CD4-positive, alpha-beta T cell treated with Interleukin-21 for 1 hour (primary cell): Measurements from ENCODE around the gene MRPL21.
A peak's percentile ranks its signal among the peaks of the same experiment; 100 is the strongest.

Source experiments
- DNase-seq: peaks from one replicate; pipeline ENCODE4 v3.0.0-alpha.2; 2020

The MRPL21 gene

DNA sequence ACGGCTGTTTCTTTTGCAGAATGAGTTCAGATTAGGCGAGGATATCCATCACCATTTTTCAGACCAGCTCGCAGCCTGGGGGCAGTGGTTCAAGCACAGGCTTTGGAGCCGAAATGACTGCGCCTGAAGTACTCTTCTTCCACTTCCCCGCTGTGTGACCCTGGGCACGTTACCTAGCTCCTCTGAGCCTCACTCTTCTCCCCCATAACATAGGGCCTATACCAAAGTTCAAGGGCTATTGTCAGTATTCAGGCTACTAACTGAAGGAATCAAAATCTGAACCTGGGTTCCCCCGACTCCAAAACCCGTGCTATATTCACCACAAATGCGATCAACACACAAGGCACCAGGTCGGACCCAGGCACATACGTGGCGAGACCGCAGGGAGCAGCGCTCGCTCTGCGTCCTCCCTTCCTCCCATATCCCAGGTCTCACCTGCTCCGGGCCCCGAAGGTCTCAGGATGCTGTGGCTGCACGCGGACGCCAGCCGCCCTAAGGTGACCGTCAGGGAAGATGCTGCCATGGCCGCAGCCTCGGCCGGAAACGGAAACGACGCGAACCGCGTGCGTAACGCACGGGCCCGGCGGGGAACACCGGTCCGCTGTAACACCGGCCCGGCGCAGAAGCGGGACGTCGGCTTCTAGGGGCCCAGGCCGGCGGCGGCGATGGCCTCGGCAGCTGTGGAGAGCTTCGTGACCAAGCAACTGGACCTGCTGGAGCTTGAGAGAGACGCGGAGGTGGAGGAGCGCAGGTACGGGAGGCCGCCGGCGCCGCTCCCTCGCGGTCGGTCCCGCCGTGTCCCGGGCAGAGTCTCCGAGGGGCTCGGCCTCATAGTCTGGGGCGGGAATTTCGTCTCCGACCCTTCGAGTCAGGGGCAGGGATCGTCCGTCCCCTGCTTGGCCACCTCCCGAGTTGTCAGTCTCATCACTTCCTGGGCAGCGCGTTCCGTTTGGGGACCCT, at the start of gene MRPL21, which contains the start of gene IGHMBP2:
Gene MRPL21, minus strand, starts transcription at position 545 of the 960 bp plus-strand sequence. Its CDS starts 22 bp downstream, at position 523.
Gene IGHMBP2, plus strand, starts transcription at position 604 of the 960 bp plus-strand sequence. Its CDS starts 62 bp downstream, at position 666.
- peak; percentile 85 for DNase-seq

DNA sequence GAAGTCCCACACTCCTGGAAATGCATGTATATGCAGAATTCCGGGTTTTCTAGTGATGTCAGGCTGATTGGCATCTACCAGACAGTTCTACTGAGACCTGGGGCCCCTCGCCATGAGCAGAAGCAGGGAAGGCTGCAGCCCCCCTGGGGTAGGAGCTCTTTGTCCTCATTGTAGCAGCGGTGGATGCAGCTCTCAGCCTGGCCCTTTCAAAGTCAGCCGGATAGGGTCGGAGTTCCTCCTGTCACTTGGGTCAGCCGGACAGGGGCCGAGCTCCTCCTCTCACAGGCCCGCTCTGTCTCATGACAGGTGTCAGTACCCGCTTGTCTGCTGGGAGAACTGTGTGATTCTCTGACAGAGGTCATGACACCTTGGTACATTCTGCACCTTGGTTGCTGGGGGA, 47.1 kb upstream of the MRPL21 start:
- no peak for DNase-seq

DNA sequence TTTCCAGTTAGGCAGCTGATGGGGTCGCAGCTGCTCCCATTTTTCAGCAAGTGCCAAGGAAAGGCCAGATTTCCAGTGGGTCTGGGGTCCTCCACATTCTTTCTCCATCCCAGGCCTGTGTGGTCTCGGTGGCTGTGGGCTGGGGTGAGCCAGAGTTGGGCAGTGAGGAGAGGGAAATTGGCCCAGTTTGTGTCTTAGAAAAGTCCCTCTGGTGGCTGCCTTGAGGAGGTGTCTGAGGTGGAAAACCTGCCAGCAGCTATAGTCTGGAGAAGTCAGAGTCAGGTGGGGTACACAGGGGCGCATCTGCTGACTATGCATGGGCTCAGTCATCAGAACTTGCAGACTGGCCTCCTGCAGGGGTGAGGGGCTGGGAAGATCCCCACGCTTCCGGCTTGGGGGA, 46.6 kb upstream of the MRPL21 start:
- DNase-seq: no peak

DNA sequence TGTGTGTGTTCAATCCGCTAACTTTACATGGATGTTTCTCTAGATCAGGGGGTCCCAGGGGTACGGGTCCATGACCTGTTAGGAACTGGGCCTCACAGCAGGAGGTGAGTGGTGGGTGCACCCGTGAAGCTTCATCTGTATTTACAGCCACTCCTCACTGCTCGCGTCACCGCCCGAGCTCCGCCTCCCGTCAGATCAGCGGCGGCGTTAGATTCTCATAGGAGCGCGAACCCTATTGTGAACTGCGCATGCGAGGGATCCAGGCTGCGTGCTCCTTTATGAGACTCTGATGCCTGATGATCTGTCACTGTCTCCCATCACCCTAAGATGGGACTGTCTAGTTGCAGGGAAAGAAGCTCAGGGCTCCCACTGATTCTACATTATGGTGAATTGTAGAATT, 45.3 kb upstream of the MRPL21 start:
- no peak for DNase-seq

DNA sequence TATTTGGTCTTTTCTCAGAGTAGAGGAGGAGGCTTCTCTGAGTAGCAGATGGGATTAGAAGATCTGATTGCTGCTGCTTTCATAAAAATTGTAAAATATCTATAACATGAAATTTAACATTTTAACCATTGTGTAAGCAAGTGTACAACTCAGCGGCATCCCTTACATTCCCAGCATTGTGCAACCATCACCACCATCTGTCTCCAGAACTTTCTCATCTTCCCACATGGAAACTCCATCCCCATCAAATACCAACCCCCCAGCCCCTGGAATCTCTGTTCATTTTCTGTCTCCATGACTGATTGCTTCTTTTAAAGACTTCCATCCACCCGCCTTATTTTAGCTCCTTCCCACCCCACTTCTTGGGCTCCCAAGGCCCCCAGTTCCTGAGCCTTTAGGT, 44.9 kb upstream of the MRPL21 start:
- no peak for DNase-seq

DNA sequence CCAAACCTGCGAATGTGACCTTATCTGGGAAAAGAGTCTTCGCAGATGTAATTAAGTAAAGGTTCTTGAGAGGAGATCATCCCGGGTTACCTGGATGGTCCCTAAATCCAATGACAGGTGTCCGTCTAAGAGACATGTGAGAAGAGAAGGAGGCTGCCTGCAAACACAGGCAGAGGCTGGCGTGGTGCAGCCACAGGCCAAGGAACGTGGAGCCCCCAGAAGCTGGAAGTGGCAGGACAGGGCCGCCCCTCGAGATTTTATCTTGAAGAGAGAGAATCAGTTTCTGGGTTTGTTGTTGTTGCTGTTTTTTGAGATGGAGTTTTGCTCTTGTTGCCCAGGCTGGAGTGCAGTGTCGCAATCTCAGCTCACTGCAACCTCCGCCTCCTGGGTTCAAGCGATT, 43.5 kb upstream of the MRPL21 start:
- no peak for DNase-seq

DNA sequence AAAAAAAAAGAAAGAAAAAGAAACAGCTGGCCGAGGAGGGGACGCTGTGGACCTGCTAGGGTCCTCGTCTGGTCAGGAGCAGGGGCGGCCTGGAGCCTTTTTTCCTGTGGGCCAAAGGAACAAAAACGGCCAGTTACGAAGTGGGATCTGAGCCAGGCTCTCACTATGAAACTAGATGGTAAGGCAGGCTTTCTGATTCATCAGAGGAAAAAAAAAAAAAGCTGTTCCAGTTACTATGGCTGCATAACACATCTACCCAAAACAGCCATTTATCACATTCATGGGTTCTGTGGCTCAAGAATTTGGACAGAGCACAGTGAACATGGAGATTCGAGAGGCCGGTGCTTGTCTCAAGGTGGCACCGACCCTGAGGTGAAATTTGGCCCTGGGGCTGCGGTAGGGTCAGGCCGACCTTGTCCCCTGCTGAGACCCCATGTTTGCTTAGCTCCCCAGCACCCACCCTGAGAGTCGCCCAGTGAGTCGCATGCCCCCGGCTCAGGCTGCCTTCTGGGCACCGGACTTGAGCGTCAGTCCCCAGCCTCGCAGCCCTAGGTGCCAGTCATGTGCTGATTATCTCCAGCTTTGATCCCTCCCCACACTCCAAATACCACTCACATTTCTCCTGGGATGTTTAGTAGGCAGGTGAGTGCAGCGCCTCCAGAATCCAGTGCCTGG, 42.9 kb upstream of the MRPL21 start:
- no peak for DNase-seq

DNA sequence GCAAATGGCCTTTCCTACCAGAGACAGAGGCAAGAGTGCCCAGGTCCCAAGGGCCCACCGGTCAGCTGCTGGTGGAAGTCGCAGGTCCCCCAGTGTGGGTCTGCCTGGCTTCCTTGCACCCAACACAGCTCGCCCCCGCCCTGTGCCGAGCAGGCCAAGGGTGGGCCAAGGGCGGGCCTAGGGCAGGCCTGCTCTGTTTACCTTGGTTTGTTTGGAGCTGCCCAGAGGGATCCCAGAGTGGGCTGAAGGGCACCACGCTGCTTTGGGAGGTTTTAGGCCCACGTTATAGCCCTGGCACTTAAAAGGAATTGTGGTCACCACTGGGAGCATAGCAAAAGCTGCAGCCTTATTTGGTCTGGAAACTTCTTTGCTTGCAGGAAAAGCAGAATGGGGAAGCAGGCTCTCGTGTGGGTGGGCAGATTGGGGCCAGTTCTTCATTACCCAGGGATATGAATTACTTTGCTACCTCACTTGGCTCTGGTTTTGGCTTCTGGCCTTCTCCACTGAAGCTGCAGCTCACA, 39.2 kb upstream of the MRPL21 start:
- DNase-seq: no peak

DNA sequence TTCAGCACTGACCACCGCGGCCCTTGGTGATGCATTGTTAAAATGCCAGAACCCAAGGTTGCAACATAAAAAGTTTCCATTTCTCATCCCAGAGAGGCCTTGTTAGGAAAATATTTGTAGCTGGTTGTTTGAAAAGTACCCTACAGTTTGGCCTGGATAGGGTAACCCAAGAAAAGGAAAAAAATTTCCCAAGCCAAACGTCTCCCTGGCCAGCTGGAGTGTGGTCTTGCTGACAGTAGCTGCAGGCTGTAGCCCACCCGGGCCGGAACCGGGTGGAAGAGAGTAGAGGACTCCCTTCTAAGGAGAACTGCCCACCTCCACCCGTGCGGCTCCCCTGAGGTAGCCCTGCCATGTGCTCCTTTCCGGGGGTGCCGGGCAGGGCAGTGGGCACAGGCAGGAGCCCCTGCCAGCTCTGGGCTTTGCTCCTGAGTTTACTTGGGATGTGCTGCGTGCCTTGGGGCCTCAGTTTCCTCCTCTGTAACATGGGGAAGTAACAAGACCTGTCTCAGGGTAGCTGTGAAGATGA, 38.5 kb upstream of the MRPL21 start:
- DNase-seq: no peak

DNA sequence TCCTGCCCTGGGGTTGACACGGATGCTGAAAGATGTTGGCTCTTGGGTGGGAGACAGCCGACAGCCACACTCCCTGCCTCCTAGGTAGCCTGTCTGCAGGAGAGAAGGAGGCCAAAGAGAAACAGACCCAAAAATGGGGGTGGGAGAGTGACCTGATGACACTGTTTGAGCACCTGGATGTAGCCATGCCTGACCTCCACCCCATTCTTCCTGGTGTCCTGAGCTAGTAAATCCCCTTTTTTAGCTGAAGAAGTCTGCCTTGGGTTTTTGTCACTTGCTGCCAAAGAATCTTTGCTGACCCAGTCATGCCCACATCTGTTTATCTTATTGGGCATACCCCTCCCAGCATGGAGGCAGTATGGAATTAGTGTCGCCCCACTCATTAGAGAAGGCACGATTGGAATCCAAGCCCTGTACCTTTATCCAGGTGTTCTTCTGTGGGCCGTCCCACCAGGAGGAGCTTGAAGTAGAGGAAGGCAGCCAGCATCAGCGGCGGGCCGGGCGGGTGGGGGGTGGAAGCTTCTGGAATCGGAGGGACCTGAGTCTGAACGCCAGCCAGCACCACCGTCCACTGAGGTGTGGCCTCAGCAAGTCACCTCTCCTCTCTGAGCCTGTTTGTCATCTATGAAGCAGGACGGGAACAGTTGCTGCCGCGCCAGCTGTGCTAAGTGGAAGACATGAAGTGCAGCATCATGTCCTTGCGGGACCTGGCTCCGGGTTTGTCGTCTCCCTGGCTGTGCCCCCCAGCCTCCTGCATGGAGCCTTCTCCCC, 37.9 kb upstream of the MRPL21 start:
- DNase-seq: no peak

DNA sequence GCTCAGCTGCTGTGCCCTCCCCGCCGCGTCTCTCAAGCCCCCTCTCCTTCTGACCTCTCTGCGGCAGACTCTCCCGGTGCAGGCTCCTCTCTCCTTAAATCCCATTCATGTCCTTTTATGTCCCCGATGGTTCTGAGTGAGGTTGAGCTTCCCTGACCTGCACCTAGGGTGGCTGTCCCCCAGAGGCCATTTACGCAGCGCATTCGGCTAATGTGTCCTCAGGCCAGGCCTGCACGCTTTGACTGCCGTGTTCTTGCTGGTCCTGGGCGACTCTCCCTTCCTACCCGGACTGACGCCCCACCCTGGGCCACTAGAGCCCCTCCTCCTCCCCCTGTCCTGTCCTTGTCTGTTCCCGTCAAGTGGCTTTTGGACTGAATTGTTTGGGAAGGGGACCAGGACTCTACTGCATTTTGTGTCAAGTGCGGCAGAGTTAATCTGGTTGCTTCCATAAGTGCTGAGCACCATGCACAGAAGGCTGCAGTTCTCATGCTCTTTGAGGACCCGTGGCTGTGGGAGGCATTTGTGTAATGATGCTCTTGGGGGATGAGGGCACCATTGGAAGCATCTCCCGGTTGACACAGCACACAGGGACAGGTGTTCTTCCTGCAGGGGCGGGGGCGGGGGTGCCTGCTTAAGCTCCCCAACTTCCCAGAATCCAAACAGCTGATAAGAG, 37.2 kb upstream of the MRPL21 start:
- DNase-seq: no peak

DNA sequence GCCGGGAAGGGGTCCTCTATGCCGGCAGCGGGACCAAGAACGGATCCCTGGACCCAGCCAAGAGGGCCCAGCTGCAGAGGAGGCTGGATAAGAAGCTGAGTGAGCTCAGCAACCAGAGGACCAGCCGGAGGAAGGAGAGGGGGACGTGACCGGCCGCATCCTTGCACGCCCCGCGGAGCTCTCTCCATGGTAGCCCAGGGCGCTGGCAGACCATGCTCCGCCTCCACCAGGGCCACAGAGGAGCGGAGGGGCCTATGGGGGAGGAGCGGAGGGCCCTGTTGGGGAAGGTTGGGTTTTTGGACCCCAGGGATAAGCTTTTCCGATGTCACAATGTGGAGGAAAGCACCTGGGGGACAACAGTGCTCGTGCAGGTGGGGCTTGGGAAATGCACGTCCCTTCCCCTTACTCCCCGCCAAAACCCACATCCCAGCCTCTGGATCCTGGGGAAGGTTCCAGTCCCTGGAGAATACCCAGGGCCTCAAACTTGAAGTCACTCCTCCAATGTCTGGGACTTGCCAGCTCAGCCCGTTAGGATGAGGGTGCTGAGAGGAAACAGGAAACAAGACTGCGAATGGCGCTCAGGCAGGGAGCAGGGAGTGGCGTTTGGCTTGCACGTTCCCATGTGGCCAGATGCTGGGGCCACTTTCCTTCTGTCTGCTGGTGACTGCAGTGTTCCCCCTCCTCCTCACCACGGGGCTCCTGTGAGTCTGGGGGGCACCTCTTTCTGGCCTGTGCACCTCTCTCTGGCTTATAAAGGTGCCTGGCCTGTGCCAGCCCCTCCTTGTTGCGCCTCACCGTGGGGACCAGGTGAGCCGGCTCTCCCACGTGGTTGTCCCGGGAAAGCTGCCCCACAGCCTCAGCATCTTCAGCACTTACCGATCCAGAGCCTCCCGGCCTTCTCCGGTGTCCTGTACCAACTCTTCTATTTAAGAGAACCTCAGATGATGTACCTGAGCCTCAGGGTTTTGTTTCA, 36.2 kb upstream of the MRPL21 start:
- DNase-seq: no peak

DNA sequence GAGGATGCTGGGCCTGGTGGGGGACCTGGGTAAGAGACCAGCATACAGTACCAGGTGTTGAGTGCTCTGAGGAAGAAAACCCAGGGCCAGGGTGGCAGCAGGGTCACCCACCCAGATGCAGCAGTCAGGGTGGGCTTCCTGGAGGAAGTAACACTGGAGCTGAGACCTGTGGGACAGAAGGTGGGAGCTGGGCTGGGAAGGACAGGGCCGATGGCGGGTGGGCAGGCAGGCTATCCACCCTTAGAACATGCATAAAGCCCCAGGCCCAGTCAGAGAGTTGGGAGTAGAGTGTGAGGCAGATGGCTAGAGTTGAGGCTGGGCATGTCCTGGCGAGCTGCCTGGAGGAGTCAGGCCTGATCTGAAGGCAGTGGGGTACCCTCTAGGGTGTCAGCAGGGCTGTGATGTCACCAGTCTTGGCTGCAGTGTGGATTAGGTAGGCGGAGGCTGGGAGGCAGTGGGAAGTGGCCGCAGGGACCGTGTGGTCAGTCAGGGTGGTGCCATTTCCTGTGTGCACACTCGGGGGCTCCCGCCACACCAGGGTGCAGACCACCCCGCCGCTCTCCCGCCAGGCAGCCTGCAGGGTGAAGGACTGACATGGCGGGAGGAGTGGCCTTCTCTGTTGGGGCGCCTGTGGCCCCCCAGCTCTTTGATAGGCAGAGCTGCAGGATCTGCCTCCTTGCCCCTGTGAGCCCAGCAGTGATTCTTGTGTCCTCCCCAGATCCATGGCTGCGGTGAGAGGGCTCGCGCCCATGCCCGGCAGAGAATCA, 35.4 kb upstream of the MRPL21 start:
- no peak for DNase-seq

DNA sequence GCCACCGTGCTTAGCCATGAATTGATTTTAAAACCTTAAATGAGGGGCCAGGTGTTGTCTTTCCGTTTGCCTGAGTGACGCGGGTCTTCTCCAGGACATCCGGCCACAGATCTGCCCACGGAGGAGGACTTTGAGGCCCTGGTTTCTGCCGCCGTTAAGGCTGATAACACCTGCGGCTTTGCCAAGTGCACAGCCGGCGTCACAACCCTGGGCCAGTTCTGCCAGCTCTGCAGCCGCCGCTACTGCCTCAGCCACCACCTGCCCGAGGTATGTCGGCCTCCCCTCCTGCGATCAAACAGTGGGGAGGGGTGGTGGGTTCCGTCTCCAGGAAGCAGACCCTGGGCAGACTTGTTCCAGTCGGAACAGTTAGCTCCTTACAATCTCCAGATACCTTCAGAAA, 34.5 kb upstream of the MRPL21 start:
- DNase-seq: no peak

DNA sequence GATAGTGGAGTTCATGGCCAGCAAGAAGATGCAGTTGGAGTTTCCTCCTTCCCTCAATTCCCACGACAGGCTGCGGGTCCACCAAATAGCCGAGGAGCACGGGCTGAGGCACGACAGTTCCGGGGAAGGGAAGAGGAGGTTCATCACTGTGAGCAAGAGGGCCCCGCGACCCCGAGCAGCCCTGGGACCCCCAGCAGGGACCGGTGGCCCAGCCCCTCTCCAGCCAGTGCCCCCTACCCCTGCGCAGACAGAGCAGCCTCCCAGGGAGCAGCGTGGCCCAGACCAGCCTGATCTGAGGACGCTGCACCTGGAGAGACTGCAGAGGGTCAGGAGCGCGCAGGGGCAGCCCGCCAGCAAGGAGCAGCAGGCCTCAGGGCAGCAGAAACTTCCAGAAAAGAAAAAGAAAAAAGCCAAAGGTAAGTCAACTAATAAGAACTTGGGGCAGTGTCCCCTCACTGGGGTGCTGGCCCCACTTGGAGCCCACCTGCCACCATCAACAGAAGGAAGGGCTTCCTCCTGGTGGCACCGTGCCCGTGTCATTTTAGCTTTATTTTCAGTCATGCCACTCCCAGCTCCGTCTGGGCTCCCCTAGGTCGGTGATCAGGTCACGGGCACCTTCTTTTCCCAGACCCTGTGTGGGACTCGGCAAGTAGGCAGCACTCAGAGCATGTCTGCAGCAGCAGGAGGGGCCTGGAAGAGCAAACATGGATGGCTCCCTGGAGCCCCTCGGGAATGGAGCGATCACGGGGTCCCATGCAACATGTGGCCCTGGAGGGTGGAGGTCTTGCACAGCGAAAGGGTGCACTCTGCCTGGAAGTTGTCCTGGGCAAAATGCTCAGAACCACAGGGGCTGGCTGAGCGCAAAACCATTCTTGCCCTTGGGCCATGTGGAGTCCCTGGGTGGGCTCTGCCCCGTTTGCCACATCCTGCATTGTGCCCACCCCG, 33.3 kb upstream of the MRPL21 start:
- no peak for DNase-seq

DNA sequence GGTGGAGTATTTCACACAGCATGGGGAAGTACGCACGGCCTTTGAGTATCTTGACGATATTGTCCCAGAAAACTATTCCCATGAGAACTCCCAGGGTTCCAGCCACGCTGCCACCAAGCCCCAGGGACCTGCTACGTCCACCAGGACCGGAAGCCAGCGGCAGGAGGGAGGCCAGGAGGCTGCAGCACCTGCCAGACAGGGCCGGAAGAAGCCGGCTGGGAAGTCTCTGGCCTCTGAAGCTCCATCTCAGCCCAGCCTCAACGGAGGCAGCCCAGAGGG, 32.7 kb upstream of the MRPL21 start:
- DNase-seq: no peak

DNA sequence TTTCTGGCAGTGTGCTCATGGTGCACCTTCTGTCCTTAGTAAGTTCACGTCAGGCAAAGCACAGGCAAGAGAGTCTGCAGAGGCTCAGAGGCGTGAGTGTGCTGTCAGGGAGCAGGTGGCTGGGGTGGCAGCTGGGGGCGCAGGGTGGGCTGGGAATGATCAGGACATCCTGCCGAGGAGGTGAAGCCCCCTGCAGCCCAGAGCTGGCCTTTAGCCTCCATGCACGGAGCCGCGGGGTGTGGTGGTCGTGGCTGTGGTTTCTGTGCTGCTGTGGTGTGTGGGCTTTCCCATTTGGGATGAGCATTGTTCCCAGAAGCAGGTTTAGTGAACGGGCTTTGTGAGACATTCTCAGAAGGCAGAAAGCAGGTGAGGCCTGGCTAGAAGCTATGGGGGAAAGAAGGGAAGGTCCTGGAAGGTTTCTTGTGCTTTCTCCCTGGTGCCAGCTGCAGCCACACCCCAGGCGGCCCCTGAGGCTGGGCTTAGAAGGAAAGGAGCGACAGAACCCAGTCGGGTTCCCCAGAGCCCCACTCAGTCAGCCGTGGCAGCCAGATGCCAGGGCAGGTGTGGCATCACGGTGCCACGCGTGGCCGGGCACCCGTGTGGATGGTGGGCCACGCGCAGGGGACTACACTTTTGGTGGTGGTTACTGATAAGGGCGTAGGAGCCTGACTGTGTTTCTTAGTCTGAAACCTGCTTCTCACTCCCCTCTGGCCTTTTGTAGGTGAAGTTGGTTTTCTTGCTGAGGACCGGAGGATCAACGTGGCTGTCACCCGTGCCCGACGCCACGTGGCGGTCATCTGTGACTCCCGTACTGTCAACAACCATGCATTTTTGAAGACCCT, 32.1 kb upstream of the MRPL21 start:
- DNase-seq: no peak

DNA sequence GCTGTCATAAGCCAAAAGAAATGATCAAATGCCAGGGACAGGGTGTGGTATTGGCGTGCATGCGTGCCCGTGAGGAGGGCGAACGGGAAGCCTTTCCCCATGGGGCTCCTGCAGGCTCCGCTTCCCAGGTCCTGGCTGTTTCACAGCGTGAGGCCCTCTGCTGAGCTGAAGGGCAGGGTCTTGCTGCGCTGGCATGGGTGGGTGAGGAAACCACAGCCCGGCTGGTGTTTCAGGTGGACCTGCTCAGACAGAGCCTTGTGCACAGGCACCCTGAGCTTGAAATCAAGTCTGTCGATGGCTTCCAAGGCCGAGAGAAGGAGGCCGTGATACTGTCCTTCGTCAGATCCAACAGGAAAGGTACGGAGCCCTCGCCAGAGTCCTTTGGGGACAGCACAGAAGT, 31.4 kb upstream of the MRPL21 start:
- no peak for DNase-seq
